Activated CD8-positive, alpha-beta memory T cell treated with anti-CD3 and anti-CD28 coated beads for 1 hour (primary cell): ENCODE results near the gene VAV2.

Experiments
- DNase-seq, 2 donors: peaks; one replicate each; pipeline ENCODE4 v3.0.0-alpha.2; 2020; ENCODE audit warnings: low read depth in 1 of 2; ENCODE audit errors: extremely low read depth in 1 of 2

The VAV2 gene

DNA sequence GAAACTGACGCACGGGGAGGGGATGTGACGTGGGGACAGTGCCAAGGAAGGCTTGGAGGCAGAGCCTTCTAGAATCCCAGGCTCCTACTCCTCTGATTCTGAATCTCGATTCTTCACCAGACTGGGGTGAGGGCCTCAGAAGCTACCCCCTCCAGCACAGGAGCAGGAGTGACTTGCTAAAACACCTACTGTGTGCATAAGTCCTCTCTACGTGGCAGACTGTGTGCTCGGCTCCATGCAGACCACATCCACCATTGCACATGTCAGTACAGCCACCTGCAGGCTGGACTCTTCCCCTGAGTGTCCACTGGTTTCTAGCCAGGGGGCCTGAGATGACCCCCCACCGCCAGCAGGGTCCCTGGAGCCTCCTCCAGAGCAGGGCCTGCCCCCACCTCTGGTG, 182.8 kb downstream of the VAV2 start:
- no peak for DNase-seq

DNA sequence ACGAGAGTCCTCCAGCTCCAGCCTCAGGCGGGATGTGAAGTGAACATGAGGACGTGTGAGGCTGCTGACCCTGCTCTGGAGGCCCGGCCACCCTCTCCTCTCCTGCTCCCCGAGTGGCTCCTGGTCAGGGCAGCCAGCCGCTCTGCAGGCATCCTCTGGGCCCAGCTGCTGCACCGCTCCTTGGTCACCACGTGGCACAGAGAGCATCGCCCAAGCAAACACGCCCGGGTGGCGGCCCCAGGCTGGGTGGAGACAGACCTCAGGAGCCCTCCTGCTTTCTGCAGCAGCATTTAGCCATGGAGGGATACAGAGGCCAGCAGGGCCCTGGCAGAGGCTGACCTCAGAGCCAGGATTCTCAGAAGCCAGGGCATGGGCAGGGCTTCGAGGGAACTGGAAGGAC, 184.3 kb downstream of the VAV2 start:
- DNase-seq: no peak

DNA sequence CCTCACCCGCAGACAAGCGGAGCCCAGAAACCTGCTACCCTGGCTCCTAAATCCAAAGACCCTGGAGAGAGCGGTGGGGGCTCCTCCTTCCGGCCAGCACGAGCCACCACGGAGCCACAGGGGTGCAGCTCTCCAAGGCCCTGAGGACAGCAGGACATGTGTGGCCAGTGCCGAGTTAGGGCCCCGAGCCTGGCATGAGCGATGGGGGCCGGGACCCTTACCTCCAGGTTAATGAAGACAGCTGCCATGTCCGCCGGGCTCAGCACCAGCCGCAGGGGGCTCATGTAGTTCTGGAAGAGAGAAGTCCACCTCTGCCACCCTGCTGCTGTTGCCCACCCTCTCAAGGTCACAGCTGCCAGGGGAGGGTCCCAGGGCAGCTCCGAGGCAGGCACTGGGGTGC, 185.1 kb downstream of the VAV2 start:
- DNase-seq: no peak

DNA sequence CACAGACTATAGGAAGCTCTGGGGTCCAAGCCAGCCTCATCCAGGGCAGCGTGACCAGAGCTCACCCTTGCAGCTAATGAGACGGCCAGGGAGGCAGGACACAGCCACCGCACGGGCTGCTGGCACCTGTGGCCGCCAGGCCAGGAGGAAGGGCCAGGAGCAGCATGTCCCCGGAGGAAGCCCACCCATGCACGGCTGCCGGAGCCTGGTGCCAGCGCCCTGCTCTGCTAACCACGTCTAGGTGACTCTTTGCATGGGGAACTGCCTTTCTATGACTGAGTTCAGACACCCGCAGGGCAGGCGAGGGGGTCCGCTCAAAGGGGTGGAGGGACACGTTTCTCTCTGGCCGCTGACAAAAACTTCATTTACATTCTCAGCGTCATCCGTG, 185.5 kb downstream of the VAV2 start:
- DNase-seq: no peak

DNA sequence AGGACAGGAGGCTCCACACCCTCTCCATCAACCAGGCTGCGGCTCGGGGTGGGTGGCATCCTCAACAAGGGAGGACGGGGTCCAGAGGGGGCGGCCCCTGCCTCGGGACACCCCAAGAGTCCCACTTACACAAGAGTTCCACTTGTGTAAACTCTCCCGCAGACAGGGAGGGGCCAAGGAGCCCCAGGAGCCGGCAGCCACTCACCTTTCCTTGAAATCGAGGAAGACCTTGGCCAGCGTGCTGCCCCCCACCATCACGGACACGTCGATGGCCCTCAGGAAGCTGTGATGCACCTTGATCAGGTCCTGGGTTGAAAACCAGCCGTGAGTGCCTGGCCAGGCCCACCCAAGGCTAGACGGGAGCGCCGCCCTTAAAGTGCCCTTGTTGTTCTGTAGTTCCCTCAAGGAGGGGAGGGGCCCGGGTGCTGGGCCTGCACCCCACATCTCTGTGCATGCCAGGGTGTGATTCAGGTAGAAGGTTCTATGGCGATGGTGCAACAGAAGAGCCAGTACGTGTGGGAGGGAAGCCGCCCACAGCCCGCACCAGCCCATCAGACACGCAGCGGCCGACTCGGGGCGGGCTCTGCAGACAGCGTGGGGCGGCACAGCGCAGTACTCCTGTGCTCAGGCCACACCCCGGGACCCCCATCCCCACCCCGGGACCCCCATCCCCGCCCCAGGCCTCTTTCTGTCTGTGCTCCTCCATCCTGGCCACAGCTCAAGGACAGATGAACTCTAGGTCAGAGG, 186.1 kb downstream of the VAV2 start:
- no peak for DNase-seq

DNA sequence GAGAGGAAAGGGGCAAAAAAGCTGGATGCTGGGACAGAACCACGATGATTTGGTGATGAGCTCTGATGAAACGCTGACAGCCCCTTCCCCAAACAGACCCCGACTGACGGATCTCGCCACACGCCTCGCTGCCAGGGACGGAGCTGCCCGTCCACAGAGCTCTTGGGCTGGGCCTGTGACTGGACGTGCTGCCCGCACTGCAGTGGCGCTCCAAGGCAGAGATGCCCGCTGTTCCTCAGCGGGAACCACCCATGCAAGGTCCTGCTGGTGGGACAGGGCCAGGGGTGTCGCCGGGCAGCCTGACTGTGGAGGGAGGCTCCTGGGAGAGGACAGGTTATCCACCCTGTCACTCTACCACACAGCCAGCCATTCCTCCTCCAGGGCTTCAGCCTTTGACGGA, 187.9 kb downstream of the VAV2 start:
- no peak for DNase-seq

DNA sequence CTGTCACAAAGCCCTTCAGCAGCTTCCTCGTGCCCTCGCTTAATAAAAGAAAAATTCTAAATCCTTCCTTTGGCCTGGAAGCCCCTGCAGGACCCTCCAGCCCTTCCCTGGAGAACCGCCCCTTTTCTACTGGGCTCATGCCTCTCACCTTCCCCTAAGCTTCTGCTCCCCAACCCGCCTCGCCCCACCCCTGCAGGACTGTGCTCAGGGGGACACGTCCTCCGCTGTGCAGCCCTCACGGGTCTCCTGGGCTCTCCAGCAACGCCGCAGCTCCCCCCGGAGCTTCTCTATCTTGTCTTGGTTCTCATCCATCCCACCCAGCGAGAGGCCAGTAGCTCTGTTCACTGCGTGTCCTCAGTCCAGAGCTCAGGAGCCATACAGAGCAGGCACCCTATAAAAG, 188.4 kb downstream of the VAV2 start:
- DNase-seq: no peak

DNA sequence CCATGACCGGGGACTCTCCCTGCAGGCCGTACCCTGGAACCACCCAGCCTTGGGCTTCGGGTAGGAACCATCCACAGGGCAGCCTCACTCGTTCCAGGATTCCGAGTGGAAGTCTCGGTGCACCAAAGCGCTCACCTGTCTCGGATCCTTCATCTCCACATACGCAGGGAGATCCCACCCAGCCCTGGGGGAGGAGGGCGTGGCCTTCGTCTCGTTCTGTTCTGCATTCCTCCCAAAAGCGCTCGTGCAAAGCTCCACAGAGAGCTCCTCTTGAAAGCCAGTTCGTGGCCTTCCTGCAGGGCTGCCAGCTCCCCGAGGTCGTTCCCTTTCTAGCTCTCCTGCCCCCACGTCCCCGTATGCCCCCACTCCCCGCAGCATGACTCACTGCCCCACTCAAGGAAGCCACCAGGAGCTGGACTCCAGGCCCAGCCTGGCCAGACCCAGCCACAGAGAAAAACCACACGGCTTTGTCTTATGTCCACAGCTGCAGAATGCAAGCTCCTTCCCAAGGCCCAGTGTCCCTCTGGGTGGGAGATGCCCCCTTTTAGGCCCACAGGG, 189.0 kb downstream of the VAV2 start:
- no peak for DNase-seq

DNA sequence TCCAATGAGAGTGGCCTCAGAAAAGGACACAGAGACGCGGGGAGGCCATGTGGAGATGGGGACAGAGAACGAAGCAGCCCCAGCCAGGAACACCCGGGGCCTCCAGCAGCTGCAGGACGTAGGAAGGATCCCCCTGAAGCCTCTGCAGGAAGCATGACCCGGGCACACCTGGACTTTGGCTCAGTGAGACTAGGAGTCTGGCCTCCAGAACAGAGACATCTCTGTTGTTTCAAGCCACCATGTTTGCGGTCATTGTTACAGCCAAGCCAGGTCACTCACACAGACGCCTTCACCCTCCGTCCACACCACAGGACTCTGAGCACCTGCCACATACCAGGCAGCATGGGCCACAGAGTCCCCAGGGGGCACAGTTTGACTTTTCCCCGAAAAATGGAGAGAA, 190.4 kb downstream of the VAV2 start:
- no peak for DNase-seq

DNA sequence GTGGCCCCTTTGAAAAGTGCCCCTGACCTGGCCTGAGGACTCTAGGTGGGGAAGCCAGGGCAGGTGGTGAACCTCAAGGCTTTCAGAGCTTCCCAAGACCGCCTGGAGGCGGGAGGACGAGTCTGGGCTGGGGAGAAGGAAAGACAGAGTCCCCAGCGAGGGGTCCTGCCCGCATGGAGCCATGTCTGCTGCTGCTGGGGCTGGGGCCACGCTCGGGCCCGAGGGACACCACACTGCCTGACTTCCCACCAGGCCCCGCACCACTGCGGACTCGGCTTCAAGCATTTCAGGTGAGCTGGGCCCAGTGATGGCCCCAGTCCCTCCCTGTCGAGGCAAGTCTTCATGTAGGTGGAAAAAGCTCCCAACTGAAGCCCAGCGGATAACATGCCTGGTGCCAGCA, 191.9 kb downstream of the VAV2 start:
- no peak for DNase-seq

DNA sequence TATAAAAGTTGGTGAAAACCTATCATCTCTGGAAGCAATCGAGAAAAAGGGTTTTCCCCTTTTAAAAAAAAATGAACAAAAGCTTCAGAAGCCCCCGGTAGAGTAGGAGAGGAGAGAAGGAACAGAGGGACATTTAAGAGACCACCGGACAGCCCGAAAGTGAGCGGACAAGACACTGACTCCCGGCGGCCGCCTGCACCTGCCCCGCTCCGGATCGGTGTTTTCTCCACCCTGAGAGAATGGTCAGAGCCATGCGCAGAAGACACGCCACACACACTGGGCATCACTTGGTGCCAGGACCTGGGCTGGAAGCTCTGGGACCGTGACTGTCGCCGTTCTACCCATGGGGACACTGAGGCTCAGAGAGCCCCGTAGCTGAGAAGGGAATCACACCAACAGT, 192.4 kb downstream of the VAV2 start:
- DNase-seq: no peak

DNA sequence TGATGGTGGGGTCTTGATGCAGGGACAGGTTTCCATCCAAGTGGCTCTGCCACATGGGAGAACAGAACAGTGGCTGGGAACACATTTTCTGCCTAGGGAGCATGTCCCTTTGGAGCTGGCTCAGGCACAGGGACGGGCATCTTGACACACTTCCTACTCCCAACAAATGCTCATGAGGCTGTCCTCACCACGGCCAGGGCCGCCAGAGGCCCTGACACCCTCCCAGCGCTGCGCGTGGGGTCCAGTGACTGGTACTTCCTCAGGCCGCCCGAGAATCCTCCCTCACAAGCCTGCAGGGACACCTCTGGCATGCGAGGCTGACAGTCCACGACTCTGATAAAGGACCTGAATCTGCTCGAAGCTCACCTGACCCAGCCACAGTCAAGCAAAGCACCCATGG, 193.0 kb downstream of the VAV2 start:
- DNase-seq: no peak

DNA sequence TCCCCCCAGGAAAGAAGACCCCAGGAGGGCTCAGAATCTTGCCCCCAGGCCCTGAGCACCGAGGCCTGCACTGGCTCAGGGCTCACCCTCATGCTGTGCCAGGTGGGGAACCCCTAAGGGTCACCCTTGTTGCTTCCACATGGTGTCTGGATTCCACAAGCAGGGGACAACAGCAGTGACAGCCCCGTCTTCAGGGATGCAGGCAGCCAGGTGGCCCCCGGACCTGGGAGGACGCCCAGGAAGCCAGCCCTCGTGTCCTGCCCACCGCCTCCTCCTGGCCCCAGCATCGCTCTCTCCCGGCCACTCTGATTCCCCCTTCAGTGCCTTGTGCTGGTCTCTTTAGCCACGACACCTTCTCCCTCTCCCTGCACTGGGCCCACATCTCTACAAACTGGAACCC, 194.0 kb downstream of the VAV2 start:
- DNase-seq: no peak

DNA sequence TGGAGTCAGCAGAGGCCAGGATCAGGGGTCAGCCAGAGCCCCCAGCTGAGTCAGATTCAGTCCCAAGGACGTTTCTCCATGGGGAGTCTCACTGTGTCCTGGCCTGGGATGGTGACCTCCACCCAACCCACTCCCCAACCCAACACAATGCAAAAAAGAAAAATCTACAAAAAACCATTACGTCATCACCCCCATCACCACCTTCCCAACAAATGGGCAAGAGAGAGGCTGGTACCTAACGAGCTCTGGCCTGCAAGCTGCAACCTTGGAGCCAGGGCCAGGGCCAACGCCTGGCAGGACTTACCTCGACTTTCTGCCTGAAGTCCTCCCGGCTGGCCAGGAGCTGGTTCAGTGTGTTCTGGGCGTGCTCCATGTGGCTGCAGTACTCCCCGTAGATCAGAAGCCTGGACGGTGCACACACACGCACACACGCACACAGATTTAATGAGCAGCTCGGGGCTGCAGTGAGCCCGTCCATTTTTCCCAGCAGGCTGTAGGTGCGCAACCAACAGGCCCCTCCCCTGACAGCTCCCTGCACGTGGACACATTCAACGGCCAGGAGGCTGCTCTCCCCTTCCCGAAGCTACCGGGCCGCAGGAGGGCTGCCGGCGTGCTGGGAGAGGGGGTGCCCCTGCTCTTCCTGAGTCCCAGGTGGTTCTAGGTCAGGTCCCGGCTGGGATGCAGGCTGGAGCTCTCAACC, 194.6 kb downstream of the VAV2 start:
- DNase-seq: no peak

DNA sequence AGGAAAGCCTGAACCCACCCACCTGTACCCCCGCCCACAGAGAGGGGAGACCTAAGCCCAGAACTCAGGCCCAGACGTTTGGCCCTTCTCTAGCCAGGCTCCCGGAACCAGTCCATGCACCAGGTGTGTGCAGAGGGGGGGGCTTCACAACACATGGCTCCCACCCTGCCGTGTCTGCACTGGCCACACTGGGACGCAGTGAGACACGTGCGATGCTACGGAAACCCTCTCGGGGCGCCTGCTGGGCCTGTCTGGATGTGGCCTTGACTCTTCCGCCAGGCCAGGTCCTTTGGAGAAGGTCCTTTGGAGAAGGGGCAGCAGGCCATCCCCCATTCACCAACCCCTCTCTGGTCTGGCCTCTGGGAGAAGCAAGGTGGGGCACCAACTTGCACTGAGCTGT, 195.6 kb downstream of the VAV2 start:
- no peak for DNase-seq

DNA sequence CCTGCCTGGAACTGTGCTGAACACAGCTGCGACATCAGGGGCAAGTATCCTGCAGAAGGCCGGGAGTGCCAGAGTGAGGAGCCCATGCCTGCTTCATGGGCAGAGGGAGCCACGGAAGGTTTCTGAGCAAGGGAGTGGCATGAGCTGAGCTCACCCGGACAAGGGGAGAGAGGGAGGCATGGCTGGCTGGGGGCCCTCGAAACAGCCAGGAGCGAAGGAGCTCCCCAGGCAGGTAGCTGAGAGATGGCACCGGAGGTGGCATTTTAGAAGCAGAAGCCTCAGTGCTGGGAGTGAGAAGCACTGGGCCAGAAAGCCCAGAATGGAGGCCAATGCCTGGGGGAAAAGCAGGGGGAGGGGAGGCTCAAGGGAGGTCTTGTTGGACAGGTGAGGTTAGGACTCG, 197.1 kb downstream of the VAV2 start:
- no peak for DNase-seq

DNA sequence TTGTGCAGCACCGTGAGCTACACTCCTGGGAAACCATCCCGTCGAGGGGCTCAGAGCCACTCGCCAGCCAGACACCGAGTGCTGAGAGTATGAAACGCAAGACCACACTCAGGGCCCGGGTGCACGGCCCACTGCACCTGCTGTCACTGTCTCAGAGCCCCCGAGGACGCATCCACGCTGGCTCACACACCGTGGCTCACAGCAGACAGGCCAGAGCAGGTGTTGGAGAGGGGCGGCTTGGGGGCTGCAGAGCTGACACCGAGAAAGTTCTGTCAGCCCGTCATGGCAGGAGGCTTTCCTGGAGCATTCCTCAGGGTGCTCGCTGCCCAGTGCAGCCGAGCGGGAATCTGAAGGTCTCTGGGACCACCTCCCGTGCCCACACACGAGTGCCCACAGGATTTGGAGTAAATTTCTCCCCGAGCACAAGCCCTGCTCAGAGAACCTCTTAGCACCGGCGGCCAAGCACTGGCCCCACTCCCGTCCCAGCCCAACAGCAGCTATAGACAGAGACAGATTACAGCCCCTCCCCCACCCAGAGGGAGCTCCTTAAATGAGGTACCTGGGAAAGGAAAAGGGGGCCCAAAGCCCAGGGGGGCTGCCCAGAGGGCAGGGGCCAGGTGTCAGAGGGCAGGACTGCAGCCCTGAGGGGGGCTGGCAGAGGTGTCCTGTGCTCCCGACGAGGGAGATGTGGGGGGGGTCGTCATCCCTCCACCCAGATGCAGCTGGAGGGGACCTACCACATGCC, 197.9 kb downstream of the VAV2 start:
- DNase-seq: no peak

DNA sequence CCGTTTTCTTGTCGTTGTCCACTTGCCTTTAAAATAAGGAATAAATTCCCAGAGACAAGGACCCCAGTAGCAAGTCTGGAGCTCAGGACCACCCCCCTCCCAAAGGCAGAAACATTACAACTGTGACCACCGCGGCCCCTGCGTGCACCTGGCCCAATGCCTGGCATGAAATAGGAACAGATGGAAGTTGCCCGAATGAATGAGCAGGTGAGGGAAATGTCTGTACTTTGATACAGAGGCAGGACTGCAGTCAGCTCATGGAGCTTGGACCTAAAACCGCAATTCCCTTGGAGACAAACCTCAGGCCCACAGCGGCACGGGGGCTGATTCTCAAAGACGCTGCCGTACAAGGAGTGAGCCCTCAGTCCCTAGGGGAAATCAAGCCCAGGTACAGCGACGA, 198.7 kb downstream of the VAV2 start:
- DNase-seq: no peak

DNA sequence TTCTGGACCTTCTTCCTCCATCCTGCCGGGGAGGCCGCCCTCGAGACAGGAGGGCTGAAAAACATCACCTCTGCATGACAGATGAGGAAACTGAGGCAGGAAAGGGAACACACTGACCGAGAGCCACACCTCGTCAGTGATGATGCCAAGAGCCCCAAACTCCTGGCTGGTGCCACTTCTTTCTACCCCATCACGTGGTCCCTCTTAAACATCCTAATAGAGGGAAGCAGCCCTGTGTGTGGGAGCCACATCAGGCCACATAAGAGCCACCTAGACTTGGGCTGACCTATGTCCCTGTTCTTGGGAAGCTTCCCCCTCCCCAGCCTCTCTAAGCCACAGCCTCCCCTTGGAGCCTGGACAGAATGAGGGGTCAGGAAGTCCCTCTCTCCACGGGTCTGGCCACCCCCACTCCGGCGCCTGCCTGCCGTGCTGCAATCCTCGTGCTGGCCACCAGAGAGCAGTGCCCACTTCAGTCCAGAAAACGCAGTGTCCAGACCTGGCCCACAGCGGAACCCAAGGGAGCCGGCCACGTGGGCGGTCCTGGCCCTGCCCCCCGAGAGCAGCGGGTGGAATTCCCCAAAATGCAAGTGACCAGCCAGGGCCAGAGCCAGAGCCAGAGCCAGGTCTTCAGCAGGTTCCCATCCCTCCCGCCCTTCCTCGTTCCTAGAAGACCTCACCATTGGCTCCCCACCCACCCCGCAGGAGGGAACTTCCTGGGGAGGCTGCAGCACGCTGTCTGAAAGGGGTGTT, 199.2 kb downstream of the VAV2 start:
- DNase-seq: peak; percentile 9 to 23

DNA sequence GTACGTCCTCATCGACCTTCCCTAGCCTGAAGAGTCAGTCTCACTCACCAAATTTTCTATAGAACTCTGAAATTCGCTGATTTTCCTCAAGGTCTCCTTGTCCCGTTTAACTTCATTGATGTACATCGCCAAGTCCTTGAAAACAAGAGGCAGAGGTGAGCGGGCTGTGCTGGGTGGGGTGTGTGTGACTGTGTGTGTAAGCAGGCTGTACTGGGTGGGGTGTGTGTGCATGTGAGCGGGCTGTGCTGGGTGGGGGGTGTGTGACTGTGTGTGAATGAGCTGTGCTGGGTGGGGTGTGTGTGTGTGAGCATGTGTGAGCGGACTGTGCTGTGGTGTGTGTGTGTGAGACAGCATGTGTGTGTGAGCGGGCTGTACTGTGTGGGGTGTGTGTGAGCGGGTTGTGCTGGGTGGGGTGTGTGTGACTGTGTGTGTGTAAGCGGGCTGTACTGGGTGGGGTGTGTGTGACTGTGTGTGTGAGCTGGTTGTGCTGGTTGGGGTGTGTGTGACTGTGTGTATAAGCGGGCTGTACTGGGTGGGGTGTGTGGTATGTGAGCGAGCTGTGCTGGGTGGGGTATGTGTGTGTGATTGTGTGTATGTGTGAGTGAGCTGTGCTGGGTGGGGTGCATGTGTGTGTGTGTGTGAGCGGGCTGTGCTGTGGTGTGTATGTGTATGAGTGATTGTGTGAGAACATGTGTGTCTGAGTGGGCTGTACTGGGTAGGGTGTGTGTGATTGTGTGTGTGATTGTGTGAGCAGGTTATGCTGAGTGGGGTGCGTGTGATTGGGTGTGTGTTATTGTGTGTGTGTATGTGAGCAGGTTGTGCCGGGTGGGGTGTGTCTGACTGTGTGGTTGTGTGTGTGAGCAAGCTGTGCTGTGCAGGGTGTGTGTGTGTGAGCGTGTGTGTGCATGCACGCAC, 200.1 kb downstream of the VAV2 start:
- no peak for DNase-seq
